ENCODE results near the gene E2F3.
"Not testable (repeated sequence)": the region's sequence is repeated elsewhere in the genome, so short reads cannot be mapped to it uniquely, and the experiment has no call there.

Gene E2F3

GRCh38 chr6:20472748-20473147 is 71.1 kb downstream of the E2F3 start:
- DNase-seq, result no peak

DNA sequence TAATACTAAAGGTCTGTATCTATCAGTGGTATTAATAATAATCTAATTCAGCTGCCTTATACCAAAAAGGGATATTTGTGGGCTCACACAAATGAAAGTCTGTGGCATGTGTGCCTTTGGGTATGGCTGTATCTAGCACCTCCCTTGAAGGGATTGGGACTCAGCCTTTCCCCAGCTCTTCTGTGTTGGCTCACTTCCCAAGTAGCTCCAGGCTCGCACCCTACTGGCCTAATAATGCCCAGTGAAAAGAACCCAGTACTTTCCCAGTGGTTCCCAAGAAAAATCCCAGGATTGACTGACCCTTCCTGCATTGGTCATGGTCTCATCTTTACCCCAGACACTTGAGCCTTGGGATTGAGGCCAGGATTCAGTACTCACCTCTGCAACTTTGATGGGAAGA is 71.8 kb downstream of the E2F3 start:
- no peak for DNase-seq

- no peak for DNase-seq
Observed at GRCh38 chr6:20474874-20475542, 73.3 kb downstream of the E2F3 start.

GRCh38 chr6:20476501-20477043 is 74.9 kb downstream of the E2F3 start:
- DNase-seq, result no peak

GRCh38 chr6:20477485-20477884 is 75.8 kb downstream of the E2F3 start:
- no peak for DNase-seq

GRCh38 chr6:20479060-20479459 is 77.4 kb downstream of the E2F3 start:
- DNase-seq, result no peak

DNA sequence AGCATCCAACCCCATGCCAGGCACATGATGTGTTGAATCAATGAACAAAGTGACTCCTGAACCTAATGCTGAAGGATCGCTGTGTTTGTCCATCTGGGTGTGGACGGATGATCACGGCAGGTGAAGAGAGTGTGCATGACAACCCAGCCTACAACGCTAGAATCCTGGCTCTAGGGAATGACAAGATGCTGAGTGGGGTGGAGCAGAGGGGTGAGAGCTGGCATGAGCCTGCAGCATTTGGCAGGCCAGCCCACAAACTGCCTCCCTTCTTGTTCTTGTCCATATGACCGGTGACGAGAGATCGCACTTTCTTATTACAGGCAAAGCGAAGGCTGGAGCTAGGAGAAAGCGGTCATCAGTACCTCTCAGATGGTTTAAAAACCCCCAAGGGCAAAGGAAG is 77.8 kb downstream of the E2F3 start:
- no peak for DNase-seq

DNA sequence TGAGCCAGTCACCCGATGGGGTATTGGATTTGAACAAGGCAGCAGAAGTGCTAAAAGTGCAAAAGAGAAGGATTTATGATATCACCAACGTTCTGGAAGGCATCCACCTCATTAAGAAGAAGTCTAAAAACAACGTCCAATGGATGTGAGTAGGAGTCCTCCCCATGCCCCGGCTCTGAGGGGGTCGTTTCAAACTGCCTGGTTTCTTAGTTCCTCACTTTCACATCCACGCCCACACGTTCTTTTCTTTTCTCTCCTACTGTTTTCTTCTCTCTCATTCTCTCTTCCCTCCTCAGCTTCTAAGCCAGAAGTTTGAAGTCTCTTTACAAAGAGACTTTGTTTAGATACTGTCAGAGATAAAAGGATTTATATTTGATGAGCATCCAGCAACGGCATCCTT is 79.6 kb downstream of the E2F3 start:
- no peak for DNase-seq

DNA sequence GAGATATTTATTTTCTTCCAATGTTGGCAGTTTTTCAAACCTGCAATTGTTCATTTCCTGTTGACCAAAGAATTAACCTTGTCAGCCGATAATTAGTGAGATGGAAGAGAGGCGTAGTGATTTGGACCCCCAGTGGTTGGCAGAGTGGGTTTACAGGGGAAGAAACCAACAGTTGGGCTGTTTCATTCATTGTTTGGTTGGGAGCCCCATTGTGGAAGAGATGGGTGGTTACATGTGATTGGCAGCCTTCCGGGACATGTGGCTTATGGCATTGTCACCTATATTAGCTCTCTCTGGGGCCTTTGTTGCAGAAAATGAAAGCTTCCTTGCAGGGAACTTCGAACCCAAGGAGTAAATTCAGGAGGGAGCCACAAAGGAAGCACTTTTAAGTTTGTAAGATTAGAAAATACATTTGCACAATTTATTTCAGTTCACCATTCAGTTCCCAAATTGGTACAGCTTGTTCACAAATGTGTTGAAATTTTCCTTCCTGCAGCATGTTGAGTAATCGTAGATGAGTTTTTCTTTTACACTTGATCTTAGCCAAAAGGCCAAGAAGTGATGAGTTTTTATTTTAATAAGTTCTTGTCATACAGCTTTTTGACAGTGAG is 82.3 kb downstream of the E2F3 start:
- DNase-seq, result no peak

GRCh38 chr6:20486641-20487040 is 85.0 kb downstream of the E2F3 start:
- DNase-seq, result no peak

DNA sequence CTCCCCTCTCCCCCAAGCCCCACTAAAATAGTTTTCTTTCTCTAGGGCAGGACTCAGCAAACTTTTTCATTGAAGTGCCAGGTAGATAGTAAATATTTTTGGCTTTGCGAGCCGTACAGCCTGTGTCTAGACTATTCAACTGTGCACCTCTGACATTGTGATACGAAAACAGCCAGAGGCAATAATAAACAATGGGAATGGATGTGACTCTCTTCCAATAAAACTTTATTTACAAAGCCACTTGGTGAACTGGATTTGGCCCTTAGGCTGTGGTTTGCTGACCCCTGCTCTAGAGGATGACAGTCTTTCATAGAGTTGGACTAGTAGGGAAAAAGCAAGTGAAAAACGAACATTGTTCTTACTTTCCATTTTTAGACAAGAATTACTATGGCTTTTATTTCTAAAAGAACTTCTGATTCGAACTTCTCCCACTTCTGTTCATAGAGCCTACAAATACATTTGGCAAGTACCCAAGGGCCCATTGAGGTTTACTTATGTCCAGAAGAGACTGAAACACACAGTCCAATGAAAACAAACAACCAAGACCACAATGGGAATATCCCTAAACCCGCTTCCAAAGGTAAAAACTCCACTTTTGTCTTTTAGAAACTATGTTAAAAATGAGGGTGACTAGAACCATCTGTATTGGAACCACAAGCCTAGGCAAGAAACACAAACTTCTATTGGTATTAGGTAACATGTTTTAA is 86.1 kb downstream of the E2F3 start:
- DNase-seq, result no peak

- no peak for DNase-seq
Observed at GRCh38 chr6:20490591-20490990, 88.9 kb downstream of the E2F3 start.

DNA sequence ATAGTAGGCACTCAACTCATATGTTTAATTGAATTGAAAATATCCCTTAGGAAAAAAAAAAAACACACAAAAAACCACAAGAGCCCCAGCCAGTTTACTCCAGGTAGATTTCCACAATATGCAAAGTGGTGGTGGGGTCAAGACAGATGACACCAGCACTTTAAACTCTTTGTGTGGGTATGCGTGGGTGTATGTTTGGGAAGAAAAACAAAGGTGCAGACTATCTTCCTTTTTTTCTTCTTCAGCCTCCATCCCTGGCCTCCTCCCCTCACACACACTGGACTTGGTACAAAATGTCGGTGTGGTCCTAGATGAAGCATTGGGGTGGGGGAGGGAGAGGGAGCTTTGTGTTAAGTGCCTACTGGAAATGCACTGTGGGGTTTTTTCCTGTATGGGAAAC is 90.4 kb downstream of the E2F3 start:
- DNase-seq, result no peak

GRCh38 chr6:20497216-20498040 is 95.7 kb downstream of the E2F3 start:
- DNase-seq, result no peak

DNA sequence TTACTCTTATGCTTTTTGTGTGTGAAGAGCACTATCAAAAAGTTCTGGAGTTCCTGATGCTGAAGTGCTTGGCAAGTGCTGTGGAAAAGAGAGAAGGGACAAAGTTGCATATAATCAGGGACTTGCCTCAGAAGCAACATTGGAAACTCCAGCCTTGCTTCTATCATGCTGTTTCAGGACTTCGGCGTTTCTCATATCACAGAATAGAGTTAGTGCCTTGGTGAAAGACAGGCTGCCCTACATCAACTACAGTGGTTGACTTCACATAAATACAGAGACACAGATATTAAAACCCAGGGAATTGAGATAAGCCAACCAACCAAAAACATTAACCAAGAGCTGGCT is 96.3 kb downstream of the E2F3 start:
- no peak for DNase-seq

DNA sequence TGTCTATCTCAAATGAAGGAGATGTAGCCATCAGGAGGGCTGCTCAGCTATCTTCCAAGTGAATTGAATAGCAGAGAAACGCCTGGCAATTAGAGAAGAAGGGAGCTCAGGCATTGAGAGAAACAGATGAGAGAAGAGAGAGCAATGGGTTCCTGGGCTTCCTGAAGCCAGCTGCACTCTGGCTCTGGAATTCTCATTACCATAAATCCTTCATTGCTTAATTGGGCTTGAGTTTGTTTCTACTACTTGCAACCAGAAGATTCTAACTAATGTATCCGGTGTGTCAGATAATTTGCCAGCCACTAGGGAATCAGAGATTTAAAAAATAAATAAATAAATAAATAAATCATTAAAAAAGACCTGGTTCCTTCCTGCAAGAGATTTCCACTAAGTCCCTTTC is 107.5 kb downstream of the E2F3 start:
- DNase-seq, result no peak

DNA sequence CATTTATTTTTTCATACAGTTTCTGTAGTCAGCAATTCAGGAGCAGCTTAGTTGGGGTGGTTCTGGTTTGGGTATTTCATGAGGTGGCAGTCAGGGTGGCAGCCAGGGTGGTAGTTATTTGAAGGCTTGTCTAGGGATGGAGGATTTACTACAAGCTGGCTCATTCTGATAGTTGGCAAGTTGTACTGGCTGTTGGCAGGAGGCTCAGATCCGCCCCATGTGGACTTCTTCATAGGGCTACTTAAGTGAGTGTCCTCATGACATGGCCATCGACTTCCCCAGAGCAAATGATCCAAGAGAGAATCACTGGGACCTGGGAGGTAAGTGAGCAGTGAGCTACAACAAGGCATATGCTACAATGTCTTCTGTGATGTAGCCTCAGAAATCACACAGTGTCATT is 110.2 kb downstream of the E2F3 start:
- no peak for DNase-seq

- DNase-seq, result not testable (repeated sequence)
Observed at GRCh38 chr6:20525208-20525607, 123.5 kb downstream of the E2F3 start.

DNA sequence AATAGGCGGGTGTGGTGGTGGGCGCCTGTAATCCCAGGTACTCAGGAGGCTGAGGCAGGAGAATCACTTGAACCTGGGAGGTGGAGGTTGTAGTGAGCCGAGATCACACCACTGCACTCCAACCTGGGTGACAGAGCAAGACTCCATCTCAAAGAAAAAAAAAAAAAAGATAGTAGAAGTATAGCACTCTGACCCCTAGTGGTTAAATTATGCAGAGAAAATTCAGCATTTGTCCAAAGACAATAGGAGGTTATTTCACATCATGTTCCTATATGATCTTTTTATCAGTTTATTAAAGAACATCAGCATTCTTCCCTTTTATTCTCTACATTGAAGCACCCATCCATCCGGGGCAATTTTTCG is 127.4 kb downstream of the E2F3 start:
- DNase-seq, result peak; percentile 28 to 37

DNA sequence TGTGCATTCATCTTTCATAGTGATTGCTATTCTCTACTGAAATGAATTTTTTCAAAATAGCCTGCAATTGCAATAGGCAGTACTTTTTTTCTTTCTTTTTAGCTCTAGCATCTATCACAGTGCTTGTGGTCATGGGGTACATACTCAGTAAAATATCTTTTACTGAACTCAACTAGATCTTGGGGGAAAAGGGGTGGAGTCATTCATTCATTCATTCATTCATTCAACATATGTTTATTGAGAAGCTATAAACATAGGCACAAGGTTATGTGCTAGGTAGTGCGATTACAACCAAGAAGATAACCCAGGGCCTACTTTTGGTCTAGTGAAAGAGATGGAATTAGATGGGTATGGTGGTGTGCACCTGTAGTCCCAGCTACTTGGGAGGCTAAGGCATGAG is 131.2 kb downstream of the E2F3 start:
- no peak for DNase-seq

GRCh38 chr6:20533746-20534294 is 132.1 kb downstream of the E2F3 start:
- no peak for DNase-seq

- DNase-seq, result peak; percentile 80 to 87
Observed at GRCh38 chr6:20534295-20535262, 132.9 kb downstream of the E2F3 start, which contains the start of gene CDKAL1. TSS of gene CDKAL1 (plus strand) at chr6:20534457. CDS start at chr6:20546351, 11,894 bp downstream.
